Measurements from ENCODE around the gene RASA1. TPM values are rescaled to one million over a fixed set of nuclear protein-coding genes. Genes with fewer than 3 reads are reported as not detected.

RASA1 gene
- total and polyA plus RNA-seq, 2 experiments from 2014 or later, result 32.1 to 67.8 TPM

DNA sequence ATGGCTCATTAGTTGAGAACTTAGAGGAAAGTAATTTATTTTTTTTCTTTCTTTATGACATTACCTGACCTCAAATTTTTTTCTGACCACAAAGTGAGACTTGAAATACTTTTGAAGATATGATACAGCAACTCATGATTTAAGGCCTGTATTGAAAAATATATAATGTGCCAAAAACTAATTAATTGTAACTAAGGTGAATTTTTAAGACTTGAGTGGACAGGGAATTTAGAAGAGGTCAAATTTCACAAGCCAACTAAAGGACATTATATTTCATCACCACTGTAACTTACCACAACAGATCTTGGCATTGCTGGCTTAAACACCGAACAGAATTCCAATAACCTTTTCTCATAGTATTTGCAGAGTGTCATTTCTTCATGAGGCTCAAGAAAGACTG, 143.2 kb downstream of the RASA1 start:
- no peaks in the 10 kb centered on the region for H3K27me3 ChIP-seq (replicated peaks; ENCODE audit: insufficient read depth)
- H3K27ac ChIP-seq, result peak overlapping the region; percentile 96
- TF ChIP-seq EZH2 (IDR thresholded peaks at IDR 0.05; ENCODE audit: insufficient read depth, poor library complexity, severe bottlenecking), result no peak
- peak; percentile 89 for TF ChIP-seq EZH2phosphoT487 (IDR thresholded peaks at IDR 0.05; ENCODE audit: insufficient read depth, low read depth)
- H3F3A ChIP-seq (ENCODE audit: insufficient read depth), result peaks cover 21% of the 10 kb centered on the region
- H2AFZ ChIP-seq, result no peak overlapping the region
- no peaks in the 10 kb centered on the region for H3K9me3 ChIP-seq (ENCODE audit: low read depth)
- peaks cover 45% of the 10 kb centered on the region for H3K79me2 ChIP-seq (ENCODE audit: insufficient read depth)
- no peaks in the 10 kb centered on the region for H3K9me2 ChIP-seq (ENCODE audit: insufficient read depth)
- WGBS, 2 experiments (ENCODE audit: low coverage in 1 of 2, low lambda C conversion rate in 2 of 2, missing lambda C conversion rate in 2 of 2), result 0 to 3% methylated on average over 1 of the region's 1 CpG
- in situ Hi-C loops (cut with MboI), result no loop called here
- H3K4me1 ChIP-seq (ENCODE audit: insufficient read depth), result peaks cover 25% of the 10 kb centered on the region
- no peaks in the 10 kb centered on the region for H4K20me1 ChIP-seq (ENCODE audit: insufficient read depth)
- H3K4me3 ChIP-seq, result peak overlapping the region; percentile 98
- DNase-seq, result peak; percentile 87
- H3K9ac ChIP-seq, result peak overlapping the region; percentile 99; the same call in 1 of the 2 replicates
- peaks cover 37% of the 10 kb centered on the region for H3K36me3 ChIP-seq (ENCODE audit: low read depth)
- peak overlapping the region; percentile 97 for H3K4me2 ChIP-seq (ENCODE audit: unreplicated experiment)

DNA sequence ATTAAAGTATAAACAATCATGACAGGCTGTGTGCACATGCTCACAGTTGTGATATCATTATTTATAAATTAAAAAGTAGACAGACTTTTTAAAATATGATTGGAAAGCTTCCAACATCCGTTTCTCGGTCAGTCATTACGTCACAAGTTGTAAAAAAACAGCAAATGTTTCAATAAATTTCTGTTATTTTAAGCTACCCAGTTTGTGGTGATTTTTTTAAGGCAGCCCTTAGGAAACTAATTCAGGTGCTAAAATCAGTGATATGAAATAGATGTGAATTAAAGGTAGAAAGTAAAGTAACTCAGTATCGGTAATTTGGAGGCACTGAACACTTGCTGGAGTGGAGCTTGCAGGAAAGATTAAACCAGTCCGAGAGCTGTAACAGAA, 143.9 kb downstream of the RASA1 start:
- Histone ChIP-seq H3F3A (ENCODE audit: insufficient read depth) (peaks cover 21% of the 10 kb centered on the region), H3K9ac (peak overlapping the region; percentile 99), H3K36me3 (ENCODE audit: low read depth) (peaks cover 34% of the 10 kb centered on the region), H3K4me3 (peak overlapping the region; percentile 98), H4K20me1 (ENCODE audit: insufficient read depth) (no peaks in the 10 kb centered on the region), H3K27me3 (replicated peaks; ENCODE audit: insufficient read depth) (no peaks in the 10 kb centered on the region), H3K9me2 (ENCODE audit: insufficient read depth) (no peaks in the 10 kb centered on the region), H2AFZ (peak overlapping the region; percentile 99), H3K79me2 (ENCODE audit: insufficient read depth) (peaks cover 45% of the 10 kb centered on the region), H3K4me2 (ENCODE audit: unreplicated experiment) (peak overlapping the region; percentile 97), H3K9me3 (ENCODE audit: low read depth) (no peaks in the 10 kb centered on the region), H3K27ac (peak overlapping the region; percentile 96), H3K4me1 (ENCODE audit: insufficient read depth) (peaks cover 25% of the 10 kb centered on the region)
- peak; percentile 48 for DNase-seq
- 1 to 2% methylated on average over 5 of the region's 5 CpGs for WGBS, 2 experiments (ENCODE audit: low coverage in 1 of 2, low lambda C conversion rate in 2 of 2, missing lambda C conversion rate in 2 of 2)
- TF ChIP-seq EZH2phosphoT487 (IDR thresholded peaks at IDR 0.05; ENCODE audit: insufficient read depth, low read depth) (no peak), EZH2 (IDR thresholded peaks at IDR 0.05; ENCODE audit: insufficient read depth, poor library complexity, severe bottlenecking) (no peak)
- in situ Hi-C loops (cut with MboI), result no loop called here

DNA sequence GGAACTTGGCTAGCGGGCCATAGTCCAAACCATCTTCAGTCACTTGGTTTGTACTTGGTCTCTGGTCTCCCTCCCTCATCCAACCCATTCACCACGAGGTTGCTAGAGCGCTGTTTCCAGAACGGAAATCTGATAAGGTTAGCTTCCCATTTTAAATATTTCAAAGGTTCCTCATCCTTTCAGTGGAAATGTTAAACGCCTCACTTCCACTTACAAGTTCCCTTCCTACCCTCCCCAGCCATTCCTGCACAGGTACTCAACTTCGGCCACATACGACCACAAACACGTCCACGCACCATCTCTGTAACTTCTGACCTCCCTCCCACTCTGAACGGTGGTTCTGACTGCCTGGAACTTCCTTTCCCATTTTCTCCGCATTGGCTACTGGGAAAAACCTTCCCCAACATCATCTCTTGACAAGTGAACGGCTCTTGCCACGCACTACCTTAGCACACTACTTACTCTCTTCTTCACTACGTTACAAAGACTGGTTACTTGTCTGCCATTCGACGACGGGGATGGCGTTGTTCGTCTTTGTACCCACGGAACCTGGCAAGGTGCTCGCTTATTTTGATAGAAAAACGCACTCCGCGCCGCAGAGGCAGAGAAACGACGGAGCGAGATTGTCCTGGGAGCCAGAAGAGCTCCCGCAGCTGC, 144.4 kb downstream of the RASA1 start:
- peak overlapping the region; percentile 98 for H3K4me3 ChIP-seq
- H3F3A ChIP-seq (ENCODE audit: insufficient read depth), result peaks cover 21% of the 10 kb centered on the region
- peaks cover 33% of the 10 kb centered on the region for H3K36me3 ChIP-seq (ENCODE audit: low read depth)
- H3K9me3 ChIP-seq (ENCODE audit: low read depth), result no peaks in the 10 kb centered on the region
- H3K9ac ChIP-seq, result peak overlapping the region; percentile 99
- peaks cover 39% of the 10 kb centered on the region for H3K79me2 ChIP-seq (ENCODE audit: insufficient read depth)
- no peak for TF ChIP-seq EZH2 (IDR thresholded peaks at IDR 0.05; ENCODE audit: insufficient read depth, poor library complexity, severe bottlenecking)
- TF ChIP-seq EZH2phosphoT487 (IDR thresholded peaks at IDR 0.05; ENCODE audit: insufficient read depth, low read depth), result no peak
- peak overlapping the region; percentile 99 for H2AFZ ChIP-seq
- no peaks in the 10 kb centered on the region for H4K20me1 ChIP-seq (ENCODE audit: insufficient read depth)
- in situ Hi-C loops (cut with MboI), result no loop called here
- 1 to 3% methylated on average over 29 of the region's 29 CpGs for WGBS, 2 experiments (ENCODE audit: low coverage in 1 of 2, low lambda C conversion rate in 2 of 2, missing lambda C conversion rate in 2 of 2)
- peaks cover 25% of the 10 kb centered on the region for H3K4me1 ChIP-seq (ENCODE audit: insufficient read depth)
- peak overlapping the region; percentile 96 for H3K27ac ChIP-seq
- H3K4me2 ChIP-seq (ENCODE audit: unreplicated experiment), result peak overlapping the region; percentile 97
- no peaks in the 10 kb centered on the region for H3K27me3 ChIP-seq (replicated peaks; ENCODE audit: insufficient read depth)
- peak; percentile 61 for DNase-seq
- no peaks in the 10 kb centered on the region for H3K9me2 ChIP-seq (ENCODE audit: insufficient read depth)

DNA sequence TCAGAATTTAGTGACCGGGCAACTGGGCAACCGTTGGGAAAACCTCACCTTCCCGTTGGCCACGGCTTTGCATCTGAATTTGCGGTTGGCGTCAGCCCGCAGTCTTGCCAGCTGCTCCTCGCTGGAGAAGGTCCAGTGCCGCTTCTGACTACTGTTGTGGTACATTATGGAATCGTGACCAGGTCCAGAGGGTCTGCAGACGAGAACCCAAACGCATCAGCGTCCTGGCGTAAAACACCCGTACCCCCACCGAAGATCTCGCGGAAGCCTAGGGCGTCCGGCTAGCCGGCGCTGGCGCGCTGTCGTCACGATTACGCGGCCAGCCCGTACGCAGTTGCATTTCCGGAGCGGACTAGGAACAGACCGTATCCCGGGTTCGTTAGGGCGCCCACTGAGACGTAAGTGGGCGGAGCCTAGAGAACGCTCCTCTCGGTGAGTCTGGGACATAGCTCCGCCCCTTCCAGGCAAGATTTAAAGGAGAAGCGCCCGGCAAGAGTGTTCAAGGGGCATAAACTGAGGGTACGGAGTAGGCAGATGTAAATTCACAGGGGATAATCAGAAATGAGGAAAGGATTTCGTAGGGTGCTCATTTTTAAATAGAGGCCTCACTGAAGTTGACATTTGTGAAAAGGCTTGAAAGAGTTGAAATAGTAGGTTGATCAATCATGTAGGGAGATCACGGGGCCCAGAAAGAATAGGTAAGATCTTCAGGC, 145.1 kb downstream of the RASA1 start, which contains the start of gene CCNH:
TSS of gene CCNH (minus strand) at position 301 of the 713 bp plus-strand sequence. CDS start at position 165, 136 bp downstream.
- peaks cover 26% of the 10 kb centered on the region for H3K36me3 ChIP-seq (ENCODE audit: low read depth)
- H4K20me1 ChIP-seq (ENCODE audit: insufficient read depth), result no peaks in the 10 kb centered on the region
- WGBS, 2 experiments (ENCODE audit: low coverage in 1 of 2, low lambda C conversion rate in 2 of 2, missing lambda C conversion rate in 2 of 2), result 2% methylated on average over 41 to 46 of the region's 46 CpGs
- H2AFZ ChIP-seq, result peak within 1 kb of the TSS; percentile 99
- peak within 1 kb of the TSS; percentile 97 for H3K4me2 ChIP-seq (ENCODE audit: unreplicated experiment)
- peaks cover 21% of the 10 kb centered on the region for H3F3A ChIP-seq (ENCODE audit: insufficient read depth)
- DNase-seq, result peak; percentile 100
- no peaks in the 10 kb centered on the region for H3K27me3 ChIP-seq (replicated peaks; ENCODE audit: insufficient read depth)
- H3K9ac ChIP-seq, result peak within 1 kb of the TSS; percentile 99
- H3K4me1 ChIP-seq (ENCODE audit: insufficient read depth), result peaks cover 25% of the 10 kb centered on the region
- in situ Hi-C loops (cut with MboI), result no loop called here
- peak within 1 kb of the TSS; percentile 96 for H3K27ac ChIP-seq
- H3K4me3 ChIP-seq, result peak within 1 kb of the TSS; percentile 98
- TF ChIP-seq EZH2phosphoT487 (IDR thresholded peaks at IDR 0.05; ENCODE audit: insufficient read depth, low read depth) (no peak), EZH2 (IDR thresholded peaks at IDR 0.05; ENCODE audit: insufficient read depth, poor library complexity, severe bottlenecking) (no peak)
- H3K9me3 ChIP-seq (ENCODE audit: low read depth), result no peaks in the 10 kb centered on the region
- peaks cover 36% of the 10 kb centered on the region for H3K79me2 ChIP-seq (ENCODE audit: insufficient read depth)
- no peaks in the 10 kb centered on the region for H3K9me2 ChIP-seq (ENCODE audit: insufficient read depth)
